Activated CD4-positive, CD25-positive, alpha-beta regulatory T cell treated with anti-CD3 and anti-CD28 coated beads, Interleukin-2, amount 50 U/mL, for 24 hours (primary cell): Measurements from ENCODE around the gene CRHR1.

Experiments used
- ATAC-seq, 2 donors: fragments of 150-1000 bp; cut with Tn5 transposase; one replicate each; pipeline ENCODE4 v1.10.0; 2021; ENCODE audit warnings: mild to moderate bottlenecking in 1 of 2, moderate library complexity in 1 of 2

CRHR1 gene

DNA sequence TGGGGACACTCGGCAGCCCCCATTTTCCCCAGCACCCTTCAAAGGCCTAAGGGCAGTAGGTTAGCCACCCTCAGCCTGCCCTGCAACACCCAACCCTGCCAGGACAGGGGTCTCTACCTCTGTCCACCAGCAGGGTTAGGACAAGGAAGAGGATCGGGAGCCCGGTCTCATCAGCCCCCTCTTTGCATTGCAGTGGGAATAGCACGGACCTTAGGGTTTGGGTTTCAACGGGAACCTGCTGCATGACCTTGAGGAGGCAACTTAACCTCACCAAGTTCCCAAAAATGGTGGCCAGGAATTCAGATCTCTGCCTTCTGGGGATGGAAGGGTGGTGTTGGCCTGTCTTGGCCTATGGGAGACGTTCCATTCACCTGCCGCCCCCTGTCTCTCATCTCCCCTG lies 40.4 kb downstream of the CRHR1 start:
- ATAC-seq, result no peak

DNA sequence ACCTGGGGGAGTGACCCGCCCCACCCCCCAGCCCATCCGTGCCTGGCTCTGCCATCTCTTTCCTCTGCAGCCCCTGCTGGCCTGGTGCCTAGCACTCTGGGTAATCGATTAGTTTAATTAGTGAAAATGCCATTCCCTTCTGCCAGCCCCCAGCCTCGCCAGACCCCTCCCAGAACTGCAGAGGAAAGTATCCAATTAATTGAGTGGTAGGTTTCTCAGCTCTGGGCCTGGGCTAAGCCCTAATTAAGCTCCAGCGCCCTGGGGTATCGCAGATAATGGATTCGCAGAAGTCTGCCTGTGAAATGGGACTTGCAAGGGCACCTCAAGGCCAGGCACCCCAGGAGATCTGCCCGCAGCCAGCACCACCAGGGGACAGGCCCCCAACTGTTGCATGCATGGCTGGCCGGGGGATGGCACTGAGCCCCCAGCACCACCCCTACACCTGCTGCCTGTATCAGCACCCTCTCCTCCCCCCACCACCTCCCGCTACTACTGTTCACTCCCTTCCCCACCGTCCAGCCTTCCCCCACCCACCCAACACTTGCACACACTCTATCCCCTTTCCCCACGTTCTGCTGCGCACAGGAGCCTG lies 40.9 kb downstream of the CRHR1 start:
- no peak for ATAC-seq

GRCh38 chr17:45825792-45826191 lies 41.7 kb downstream of the CRHR1 start:
- ATAC-seq, result no peak

- ATAC-seq, result no peak
Measured at GRCh38 chr17:45826919-45827588, 42.9 kb downstream of the CRHR1 start.

GRCh38 chr17:45828171-45828570 lies 44.1 kb downstream of the CRHR1 start:
- no peak for ATAC-seq

DNA sequence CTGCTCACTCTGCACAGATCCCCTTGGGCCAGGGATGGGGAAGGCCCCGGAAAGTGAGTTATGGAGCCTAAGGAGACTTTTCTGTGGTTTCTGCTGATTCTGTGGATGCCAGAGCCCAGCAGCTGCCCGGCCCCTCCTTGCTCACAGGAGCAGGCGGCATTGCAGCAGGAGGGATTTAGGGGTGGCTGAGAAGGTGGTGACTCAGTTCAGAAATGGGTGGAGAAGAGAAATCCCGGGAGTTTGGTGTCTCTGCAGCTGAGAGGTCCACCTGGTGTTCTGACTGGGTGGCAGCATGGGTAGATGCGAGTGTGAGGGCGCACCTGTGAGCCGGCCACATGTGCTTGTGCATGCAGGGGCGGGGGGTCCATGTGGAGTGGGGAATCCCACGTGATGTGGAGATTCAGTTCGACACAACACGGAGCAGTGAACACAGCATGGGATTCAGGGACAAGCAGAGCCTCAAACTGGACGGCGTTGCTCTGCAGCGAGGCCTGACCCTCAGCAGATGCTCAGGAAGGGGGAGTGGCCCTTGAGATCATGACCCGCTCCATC lies 44.5 kb downstream of the CRHR1 start:
- ATAC-seq, result no peak

GRCh38 chr17:45833920-45834319 lies 49.8 kb downstream of the CRHR1 start:
- ATAC-seq, result no peak

GRCh38 chr17:45834471-45835396 lies 50.6 kb downstream of the CRHR1 start:
- ATAC-seq, result no peak

GRCh38 chr17:45835481-45835880 lies 51.4 kb downstream of the CRHR1 start:
- no peak for ATAC-seq

DNA sequence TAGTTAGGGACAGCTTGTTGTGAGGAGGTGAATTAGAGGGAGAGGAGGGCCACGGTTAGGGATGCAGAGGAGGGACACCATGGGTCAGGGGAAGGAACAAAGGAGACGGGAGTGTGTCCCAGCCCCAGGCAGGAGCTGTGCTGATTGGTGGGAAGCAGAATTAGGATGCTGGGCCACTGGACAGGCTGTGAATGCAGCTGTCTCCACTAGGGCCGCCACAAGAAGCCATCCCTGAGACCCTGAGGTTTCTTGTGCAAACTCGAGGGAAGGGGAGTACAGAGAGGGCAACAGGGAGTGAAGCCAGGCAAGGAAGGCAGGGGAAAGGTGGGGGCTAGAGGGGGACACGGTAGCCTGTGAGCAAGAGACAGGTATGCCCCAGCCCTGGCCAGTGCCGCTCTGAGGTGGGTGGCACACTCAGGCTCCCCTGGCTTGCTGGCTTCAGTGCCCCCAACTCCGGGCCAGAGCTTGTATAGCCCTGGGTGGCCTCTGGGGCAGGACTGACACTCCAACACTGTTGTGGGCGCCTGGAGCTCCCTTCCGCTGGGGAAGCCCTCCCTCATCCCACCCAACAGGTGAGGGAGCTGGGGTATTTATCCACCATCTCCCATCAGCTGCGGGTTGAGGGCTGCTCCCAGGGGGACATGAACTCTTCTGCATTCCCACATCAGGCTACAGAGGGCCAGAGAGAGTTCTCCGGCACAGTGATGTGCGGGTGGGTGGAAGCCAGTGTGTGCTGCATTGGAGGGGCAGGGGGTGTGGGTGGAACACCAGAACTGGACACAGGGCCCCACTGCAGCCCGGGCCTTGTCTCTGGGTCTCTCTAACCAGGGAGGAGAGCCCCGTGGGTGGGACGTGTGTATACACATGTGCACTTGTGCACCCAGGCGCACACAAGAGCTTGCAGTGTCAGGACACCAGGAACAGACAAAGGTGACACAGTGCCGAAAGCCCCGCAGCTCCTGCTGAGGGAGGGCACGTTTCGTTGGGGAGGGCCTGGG lies 52.2 kb downstream of the CRHR1 start:
- ATAC-seq, result no peak

DNA sequence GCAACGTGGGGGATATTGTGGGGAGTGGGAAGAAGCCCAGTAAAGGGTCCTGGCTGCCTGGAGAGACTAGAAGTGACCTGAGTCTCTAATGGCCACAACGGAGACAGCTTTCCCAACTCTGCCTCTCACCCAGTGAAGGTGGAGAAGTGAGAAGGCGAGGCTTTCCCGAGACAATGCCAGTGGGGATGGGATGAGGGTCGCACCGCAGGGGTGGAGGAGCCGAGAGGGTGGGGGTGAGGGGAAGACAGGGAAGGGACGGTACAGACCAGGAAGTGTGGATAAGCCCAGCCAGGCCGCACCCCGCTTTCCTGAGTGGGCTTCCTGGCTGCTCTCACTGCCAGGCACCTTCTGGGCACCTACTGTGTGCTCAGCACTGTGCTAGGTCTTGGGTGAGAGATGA lies 53.1 kb downstream of the CRHR1 start:
- no peak for ATAC-seq

DNA sequence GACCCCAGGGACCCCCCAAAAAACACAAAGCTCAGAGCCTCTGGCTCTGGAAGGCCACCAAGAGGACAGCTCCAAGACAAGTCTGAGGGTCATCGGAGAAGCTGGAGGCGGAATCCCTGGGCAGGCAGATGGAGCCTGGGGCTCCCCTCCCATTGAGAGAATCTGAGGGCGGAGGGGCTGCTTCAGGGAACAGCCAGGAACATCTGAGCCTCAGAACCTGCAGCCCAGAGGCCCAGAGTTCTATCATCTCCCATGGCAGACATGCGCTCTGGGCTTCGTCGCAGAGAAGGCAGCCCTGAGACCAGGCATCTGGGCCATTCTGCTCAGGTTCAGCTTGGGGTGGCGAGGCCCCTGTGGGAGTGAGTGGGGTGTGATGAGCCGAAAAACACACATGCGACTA lies 53.5 kb downstream of the CRHR1 start:
- no peak for ATAC-seq

DNA sequence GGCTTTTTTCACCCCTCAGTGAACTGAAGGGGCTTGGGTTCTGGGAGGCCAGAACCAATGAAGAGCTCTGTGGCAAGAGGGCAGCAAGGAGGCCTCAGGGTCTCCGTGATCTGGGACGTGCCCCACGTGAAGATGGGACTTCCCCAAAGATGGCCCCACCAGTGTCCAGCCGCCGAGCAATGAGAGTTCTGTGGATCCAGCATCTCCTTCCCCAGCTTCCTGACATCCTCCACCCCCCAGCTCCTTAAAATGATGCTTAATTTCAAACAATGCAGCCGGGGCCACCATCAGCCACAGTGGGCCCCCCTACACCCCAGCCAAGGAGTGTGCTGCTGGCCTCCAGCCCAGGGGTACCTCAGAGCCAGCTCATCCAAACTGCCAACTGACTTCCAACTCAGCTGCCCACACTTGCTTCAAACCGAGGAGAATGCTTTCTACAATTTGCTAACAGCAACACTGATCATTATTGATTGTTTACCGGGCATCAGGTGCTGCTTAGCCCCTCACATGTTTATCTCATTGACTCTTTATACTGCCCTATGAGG lies 54.7 kb downstream of the CRHR1 start:
- no peak for ATAC-seq

DNA sequence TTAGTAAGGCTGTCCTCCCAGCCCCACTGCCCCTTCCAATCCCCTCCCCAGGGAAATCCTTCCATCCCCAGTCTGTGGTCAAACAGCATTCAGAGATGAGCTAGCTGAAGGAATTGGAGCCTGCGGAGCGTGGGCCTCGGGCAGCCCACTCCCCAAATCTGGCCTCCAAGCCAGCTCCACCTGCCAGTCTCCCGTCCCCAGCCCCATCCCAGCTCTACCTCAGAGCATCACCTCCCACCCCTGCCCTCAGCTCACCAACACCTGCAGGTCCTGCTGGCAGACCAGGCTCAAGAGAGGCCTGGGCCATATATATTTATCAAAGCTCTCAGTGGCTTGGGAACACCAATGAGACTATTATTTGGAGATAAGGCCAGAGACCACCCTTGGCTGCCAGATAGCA lies 55.3 kb downstream of the CRHR1 start:
- ATAC-seq, result no peak

DNA sequence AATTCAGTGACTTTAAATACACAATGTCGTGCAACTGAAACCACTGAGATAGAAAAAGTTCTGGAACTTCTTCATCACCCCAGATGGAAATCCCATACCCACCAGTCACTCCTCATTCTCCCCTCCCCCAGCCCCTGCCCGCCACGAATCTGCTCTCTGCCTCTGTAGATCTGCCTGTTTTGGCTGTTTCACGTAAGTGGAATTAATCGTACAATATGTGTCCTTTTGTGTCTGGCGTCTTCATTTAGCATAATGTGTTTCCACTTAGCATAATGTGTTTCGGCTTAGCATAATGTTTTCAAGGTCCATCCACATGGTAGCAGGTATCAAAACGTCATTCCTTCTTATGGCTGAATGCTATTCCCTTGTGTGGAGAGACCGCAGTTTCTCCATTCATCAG lies 57.1 kb downstream of the CRHR1 start:
- no peak for ATAC-seq

DNA sequence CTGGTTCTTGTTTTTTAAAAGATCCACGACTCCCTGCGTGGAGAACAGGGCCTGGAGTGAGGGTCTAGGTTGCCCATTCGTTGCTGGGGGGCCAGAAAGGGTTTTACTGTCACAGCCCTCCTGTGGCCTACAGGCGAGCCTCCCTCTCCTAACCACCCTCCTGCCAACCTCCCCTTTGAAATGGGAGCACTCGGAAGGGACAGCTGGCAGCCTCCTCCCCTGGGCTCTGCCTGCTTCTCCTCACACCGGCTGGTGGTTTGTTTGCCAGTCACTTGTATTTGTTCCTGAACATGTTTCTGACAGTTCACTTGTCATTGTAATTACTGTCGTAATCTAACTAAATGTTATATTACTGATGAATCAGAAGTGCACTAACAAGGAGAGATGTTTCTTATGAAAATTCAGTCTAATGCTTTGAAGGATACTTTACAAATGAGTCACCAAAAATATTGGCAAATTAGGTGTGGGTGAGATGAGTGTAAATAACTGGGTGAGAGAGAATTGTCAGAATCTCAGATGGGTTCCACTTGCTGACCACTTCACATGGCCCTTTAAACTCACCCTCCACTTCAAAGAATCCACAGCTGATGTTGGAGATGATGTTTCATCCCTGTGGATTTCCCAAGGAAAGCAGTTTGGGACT lies 57.9 kb downstream of the CRHR1 start:
- no peak for ATAC-seq

DNA sequence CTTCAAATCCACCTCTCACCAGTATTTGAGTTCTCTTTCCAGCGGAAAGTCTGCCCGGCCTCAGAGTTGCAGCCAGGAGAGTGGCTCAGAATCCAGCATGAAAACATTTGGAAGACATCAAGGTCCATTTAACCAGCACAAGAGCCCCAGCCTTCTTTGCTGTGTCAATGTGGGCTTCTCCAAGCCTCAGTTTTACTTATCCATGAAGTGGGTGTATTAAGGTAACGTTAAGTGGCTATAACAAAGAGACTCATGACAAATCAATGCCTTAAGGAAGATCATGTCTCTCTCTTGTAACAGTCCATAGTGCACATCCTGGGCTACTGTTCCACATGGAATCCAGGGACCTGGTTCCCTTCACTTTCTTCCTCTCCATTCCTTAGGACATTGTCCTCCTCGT lies 59.6 kb downstream of the CRHR1 start:
- ATAC-seq, result no peak

DNA sequence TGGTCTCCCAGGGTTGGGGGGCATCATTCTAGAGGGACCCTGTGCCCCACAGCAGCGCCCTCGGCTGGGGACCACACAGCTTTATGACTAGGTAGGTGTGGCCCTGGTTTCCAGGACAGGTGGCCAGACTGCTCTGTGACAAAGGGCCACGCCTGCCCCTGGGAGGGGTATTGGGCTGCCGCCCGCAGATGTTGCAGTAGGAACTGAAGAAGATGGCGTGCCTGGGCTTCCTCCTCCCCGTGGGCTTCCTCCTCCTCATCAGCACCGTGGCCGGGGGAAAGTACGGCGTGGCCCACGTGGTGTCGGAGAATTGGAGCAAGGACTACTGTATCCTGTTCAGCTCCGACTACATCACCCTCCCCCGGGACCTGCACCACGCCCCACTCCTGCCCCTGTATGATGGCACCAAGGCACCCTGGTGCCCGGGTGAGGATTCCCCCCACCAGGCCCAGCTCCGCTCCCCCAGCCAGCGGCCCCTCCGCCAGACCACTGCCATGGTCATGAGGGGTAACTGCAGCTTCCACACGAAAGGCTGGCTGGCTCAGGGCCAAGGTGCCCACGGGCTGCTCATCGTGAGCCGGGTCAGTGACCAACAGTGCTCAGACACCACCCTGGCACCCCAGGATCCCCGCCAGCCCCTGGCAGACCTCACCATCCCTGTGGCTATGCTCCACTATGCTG lies 60.7 kb downstream of the CRHR1 start, which contains the start of gene SPPL2C:
TSS of gene SPPL2C (plus strand) at position 187 of the 681 bp plus-strand sequence. CDS start at position 213, 26 bp downstream.
- no peak for ATAC-seq

- ATAC-seq, result no peak
Measured at GRCh38 chr17:45845376-45846185, 61.5 kb downstream of the CRHR1 start.

DNA sequence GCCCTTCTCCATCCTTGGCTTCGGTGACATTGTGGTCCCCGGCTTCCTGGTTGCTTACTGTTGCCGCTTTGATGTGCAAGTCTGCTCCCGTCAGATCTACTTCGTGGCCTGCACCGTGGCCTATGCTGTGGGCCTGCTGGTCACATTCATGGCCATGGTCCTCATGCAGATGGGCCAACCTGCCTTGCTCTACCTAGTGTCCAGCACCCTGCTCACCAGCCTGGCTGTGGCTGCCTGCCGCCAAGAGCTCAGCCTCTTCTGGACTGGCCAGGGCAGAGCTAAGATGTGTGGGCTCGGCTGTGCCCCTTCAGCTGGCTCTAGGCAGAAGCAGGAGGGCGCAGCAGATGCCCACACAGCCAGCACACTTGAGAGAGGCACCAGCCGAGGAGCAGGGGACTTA lies 62.1 kb downstream of the CRHR1 start:
- no peak for ATAC-seq
